Lower leg skin (tissue), 3 donors: ENCODE data around the gene PAQR8.

Experiments
- POLR2A ChIP-seq, 2 donors: fragments of 450-650 bp; IDR thresholded peaks; one replicate each; pipeline ENCODE4 v1.6.1; 2016 to 2017; ENCODE audit warnings: antibody characterized with exemption in 2 of 2, mild to moderate bottlenecking in 1 of 2, moderate library complexity in 1 of 2
- TF ChIP-seq, protein P1 (sequence below), 3 donors: fragments of 450-650 bp; IDR thresholded peaks; one replicate each; pipeline ENCODE4 v1.5.1; 2016; ENCODE audit warnings: antibody characterized with exemption in 3 of 3, mild to moderate bottlenecking in 3 of 3, moderate library complexity in 2 of 3

DNA sequence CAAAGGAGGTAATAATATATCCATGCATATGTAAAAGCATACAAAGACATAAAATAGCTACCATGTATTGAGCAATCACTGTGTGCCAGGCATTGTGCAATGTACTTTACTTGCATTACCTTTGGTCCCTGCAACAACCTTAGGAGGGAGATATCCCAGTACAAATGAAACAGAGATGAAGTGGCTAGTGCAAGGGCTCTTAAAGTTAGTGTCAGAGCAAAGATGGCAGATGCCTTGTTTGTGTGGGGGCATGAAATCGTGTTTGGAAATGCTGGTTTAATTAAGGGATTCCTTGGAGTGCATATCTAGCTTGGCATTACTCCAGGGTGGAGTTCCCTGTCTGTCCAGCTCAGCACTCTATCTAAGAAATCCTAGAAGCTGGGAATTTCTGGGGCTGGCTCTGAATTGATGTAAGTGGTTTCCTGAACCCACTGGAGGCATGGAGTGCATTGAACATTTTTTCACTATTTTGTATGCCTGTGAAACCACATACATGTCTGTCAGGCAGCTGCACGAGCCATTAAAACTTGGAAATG is 9.8 kb downstream of the PAQR8 start:
- TF ChIP-seq, protein P1, sequence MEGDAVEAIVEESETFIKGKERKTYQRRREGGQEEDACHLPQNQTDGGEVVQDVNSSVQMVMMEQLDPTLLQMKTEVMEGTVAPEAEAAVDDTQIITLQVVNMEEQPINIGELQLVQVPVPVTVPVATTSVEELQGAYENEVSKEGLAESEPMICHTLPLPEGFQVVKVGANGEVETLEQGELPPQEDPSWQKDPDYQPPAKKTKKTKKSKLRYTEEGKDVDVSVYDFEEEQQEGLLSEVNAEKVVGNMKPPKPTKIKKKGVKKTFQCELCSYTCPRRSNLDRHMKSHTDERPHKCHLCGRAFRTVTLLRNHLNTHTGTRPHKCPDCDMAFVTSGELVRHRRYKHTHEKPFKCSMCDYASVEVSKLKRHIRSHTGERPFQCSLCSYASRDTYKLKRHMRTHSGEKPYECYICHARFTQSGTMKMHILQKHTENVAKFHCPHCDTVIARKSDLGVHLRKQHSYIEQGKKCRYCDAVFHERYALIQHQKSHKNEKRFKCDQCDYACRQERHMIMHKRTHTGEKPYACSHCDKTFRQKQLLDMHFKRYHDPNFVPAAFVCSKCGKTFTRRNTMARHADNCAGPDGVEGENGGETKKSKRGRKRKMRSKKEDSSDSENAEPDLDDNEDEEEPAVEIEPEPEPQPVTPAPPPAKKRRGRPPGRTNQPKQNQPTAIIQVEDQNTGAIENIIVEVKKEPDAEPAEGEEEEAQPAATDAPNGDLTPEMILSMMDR (IDR thresholded peaks at IDR 0.05), result no peak
- no peak for TF ChIP-seq POLR2A (IDR thresholded peaks at IDR 0.05)
